GM12891 (cell line): ENCODE data around the gene MED23.

ENCODE experiments used
- DNase-seq: peaks from one replicate; pipeline ENCODE4 v3.0.0; 2011; ENCODE audit warnings: low spot score; ENCODE audit not compliant: insufficient read length
- FAIRE-seq: peaks from 2 replicates; lab custom pipeline; 2011; peaks lifted over from hg19 to GRCh38; lab: Jason Lieb, UNC
- PAX5 ChIP-seq: IDR thresholded peaks from 2 replicates; pipeline ENCODE4 v1.6.1; 2011; ENCODE audit warnings: low read length, moderate library complexity, mild to moderate bottlenecking; ENCODE audit not compliant: insufficient read depth, severe bottlenecking
- POLR2A ChIP-seq: IDR thresholded peaks from 2 replicates; pipeline ENCODE4 v1.6.1; 2011; ENCODE audit warnings: low read depth, low read length, control low read depth
- POLR2AphosphoS5 ChIP-seq: IDR thresholded peaks from 2 replicates; pipeline ENCODE4 v1.6.1; 2011; ENCODE audit warnings: low read depth, low read length, control low read depth
- POU2F2 ChIP-seq: IDR thresholded peaks from 2 replicates; pipeline ENCODE4 v1.6.1; 2011; ENCODE audit warnings: low read depth, mild to moderate bottlenecking, control low read depth, low read length, moderate library complexity
- SPI1 ChIP-seq: IDR thresholded peaks from 2 replicates; pipeline ENCODE4 v1.6.1; 2011; ENCODE audit warnings: low read depth, low read length, control low read depth
- TAF1 ChIP-seq: IDR thresholded peaks from 2 replicates; pipeline ENCODE4 v1.6.1; 2011; ENCODE audit warnings: low read depth, low read length, control low read depth

The MED23 gene

GRCh38 chr6:131587909-131588308 lies 40.1 kb downstream of the MED23 start:
- DNase-seq (no peak), FAIRE-seq (no peak)
- TF ChIP-seq SPI1, result no peak

- FAIRE-seq, result no peak
- TF ChIP-seq SPI1 (no peak), POLR2AphosphoS5 (no peak), POLR2A (no peak), POU2F2 (no peak), TAF1 (no peak), PAX5 (no peak)
- no peak for DNase-seq
Measured at GRCh38 chr6:131586543-131586942, 41.5 kb downstream of the MED23 start.

GRCh38 chr6:131581523-131581922 lies 46.5 kb downstream of the MED23 start:
- FAIRE-seq (no peak), DNase-seq (no peak)
- TF ChIP-seq PAX5, result no peak
- TF ChIP-seq POU2F2, result no peak
- TF ChIP-seq POLR2A, result no peak
- TF ChIP-seq SPI1, result no peak
- TF ChIP-seq TAF1, result no peak
- no peak for TF ChIP-seq POLR2AphosphoS5

- FAIRE-seq (no peak), DNase-seq (no peak)
- TF ChIP-seq PAX5, result no peak
- TF ChIP-seq SPI1, result no peak
- no peak for TF ChIP-seq POLR2A
- no peak for TF ChIP-seq POU2F2
- no peak for TF ChIP-seq TAF1
- no peak for TF ChIP-seq POLR2AphosphoS5
Measured at GRCh38 chr6:131575834-131576478, 52.1 kb downstream of the MED23 start.

DNA sequence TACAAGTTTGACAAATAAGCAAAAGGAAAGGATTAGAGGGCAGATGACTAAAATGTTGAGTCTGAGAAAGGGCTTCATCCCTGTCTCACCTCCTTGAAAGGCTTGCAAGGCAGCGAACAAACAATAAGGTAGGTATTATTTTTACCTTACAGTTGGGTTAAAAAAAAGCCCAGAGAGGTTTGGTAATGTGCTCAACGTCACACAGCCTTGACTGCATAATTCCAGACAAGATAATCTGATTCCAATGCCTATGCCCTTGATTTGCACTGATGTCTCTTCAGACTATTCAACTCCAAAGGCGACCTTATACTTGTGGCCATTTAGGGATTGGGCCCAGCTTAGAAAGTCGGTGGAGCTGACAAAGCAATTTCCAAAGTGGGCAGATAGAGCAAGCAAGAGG lies 53.4 kb downstream of the MED23 start:
- FAIRE-seq, result no peak

DNA sequence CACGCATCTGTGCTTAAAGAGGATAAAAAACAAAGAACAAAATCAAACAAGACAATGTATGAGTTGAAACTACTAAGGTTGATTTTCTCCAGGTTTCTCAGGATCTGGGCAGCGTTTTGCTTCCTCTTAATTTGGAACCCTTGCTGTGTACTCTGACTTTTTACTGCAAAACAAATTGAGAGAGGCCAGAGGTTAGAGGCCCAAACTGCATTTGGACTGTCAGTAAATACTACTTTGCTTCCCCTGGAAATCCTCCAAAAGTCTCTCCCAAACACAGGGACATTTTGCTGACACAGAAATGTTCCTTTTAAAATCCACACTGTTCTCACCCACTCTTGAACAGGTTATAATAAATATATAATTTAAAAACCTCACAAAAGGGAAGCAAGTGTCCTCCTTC lies 53.9 kb downstream of the MED23 start:
- DNase-seq (no peak), FAIRE-seq (no peak)
- TF ChIP-seq POLR2AphosphoS5 (no peak), SPI1 (no peak), TAF1 (no peak), PAX5 (no peak), POLR2A (no peak), POU2F2 (no peak)

More for the DNA sequence above, 53.4 kb downstream of the MED23 start:
- TF ChIP-seq PAX5 (no peak), POLR2A (no peak), TAF1 (no peak), POU2F2 (no peak), POLR2AphosphoS5 (no peak), SPI1 (no peak)
- DNase-seq, result no peak

- FAIRE-seq (no peak), DNase-seq (no peak)
- TF ChIP-seq PAX5, result no peak
- no peak for TF ChIP-seq POU2F2
- no peak for TF ChIP-seq SPI1
- TF ChIP-seq TAF1, result no peak
- no peak for TF ChIP-seq POLR2AphosphoS5
- TF ChIP-seq POLR2A, result no peak
Measured at GRCh38 chr6:131572686-131573415, 55.2 kb downstream of the MED23 start, which contains the start of gene ARG1. TSS of gene ARG1 (plus strand) at chr6:131573226. CDS start at chr6:131573283, 57 bp downstream.

DNA sequence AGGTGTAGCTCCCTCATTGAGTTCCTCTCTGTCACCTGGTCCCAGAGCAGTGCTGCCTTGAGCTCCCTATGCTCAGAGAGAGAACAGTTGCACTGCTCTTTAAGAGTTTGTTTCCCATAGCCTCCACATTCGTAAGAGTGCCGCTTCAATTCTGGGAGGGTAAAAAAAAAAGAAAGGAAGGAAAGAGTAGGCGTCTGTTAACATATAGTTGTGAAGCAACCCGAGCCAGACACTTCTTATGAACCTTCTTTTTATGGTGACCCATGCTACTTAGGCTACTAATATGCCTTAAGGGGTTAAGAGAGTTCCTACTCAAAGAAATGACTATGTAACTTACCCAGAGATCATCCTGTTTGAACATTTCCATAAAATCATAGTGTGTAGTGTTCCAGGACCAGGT lies 59.3 kb downstream of the MED23 start:
- TF ChIP-seq POLR2AphosphoS5, result no peak
- no peak for TF ChIP-seq POU2F2
- TF ChIP-seq TAF1, result no peak
- no peak for TF ChIP-seq PAX5
- no peak for TF ChIP-seq POLR2A
- no peak for TF ChIP-seq SPI1
- FAIRE-seq (no peak), DNase-seq (no peak)

DNA sequence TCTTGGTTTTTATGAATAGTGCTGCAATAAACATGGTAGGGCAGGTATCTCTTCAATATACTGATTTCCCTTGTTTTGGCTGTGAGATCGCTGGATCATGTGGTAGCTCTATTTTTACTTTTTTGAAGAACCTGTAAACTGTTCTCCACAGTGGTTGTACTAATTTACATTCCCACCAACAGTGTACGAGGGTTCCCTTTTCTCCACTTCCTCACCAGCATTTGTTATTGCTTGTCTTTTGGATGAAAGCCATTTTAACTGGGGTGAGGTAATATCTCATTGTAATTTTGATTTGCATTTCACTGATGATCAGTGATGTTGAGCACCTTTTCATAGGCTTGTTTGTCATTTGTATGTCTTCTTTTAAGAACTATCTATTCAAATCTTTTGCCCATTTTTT lies 63.0 kb downstream of the MED23 start:
- TF ChIP-seq PAX5, result no peak
- no peak for TF ChIP-seq POLR2AphosphoS5
- TF ChIP-seq TAF1, result no peak
- TF ChIP-seq POLR2A, result no peak
- TF ChIP-seq SPI1, result no peak
- no peak for TF ChIP-seq POU2F2
- FAIRE-seq, result no peak
- no peak for DNase-seq

- no peak for FAIRE-seq
- no peak for DNase-seq
- TF ChIP-seq POU2F2 (no peak), SPI1 (no peak), POLR2A (no peak), TAF1 (no peak), PAX5 (no peak), POLR2AphosphoS5 (no peak)
Measured at GRCh38 chr6:131561925-131562707, 65.9 kb downstream of the MED23 start.
